HAP-1 (cell line): ENCODE results near the gene ICAM2.

Source experiments
- DNase-seq, 2 experiments: peaks; one replicate each; pipeline ENCODE4 v3.0.0-alpha.2; 2016 to 2020; ENCODE audit warnings: low spot score in 2 of 2
- H3K27me3 ChIP-seq: fragments of 250-450 bp; sonication (Bioruptor Pico); 2 replicates; pipeline ENCODE4 v1.5.1; 2020; ENCODE audit warnings: low read depth, mild to moderate bottlenecking, moderate library complexity
- H3K36me3 ChIP-seq: fragments of 250-450 bp; sonication (Bioruptor Pico); replicated peaks from 2 replicates; pipeline ENCODE4 v1.5.1; 2020; ENCODE audit warnings: mild to moderate bottlenecking
- H3K4me1 ChIP-seq: fragments of 250-450 bp; sonication (Bioruptor Pico); 2 replicates; pipeline ENCODE4 v1.5.1; 2020; ENCODE audit warnings: mild to moderate bottlenecking
- H3K4me3 ChIP-seq: fragments of 250-450 bp; sonication (Bioruptor Pico); 2 replicates; pipeline ENCODE4 v1.5.1; 2020; ENCODE audit warnings: mild to moderate bottlenecking, moderate library complexity
- H3K9me3 ChIP-seq: fragments of 250-450 bp; sonication (Bioruptor Pico); 2 replicates; pipeline ENCODE4 v1.5.1; 2020; ENCODE audit warnings: mild to moderate bottlenecking, moderate library complexity
- in situ Hi-C: fragments of 300-500 bp; cut with MboI; formaldehyde crosslinking; loops from 3 replicates; pipeline ENCODE4 v1.14.3; 2020; ENCODE audit warnings: low sequenced_read_pairs, inconsistent platforms, mixed read lengths

Gene ICAM2

DNA sequence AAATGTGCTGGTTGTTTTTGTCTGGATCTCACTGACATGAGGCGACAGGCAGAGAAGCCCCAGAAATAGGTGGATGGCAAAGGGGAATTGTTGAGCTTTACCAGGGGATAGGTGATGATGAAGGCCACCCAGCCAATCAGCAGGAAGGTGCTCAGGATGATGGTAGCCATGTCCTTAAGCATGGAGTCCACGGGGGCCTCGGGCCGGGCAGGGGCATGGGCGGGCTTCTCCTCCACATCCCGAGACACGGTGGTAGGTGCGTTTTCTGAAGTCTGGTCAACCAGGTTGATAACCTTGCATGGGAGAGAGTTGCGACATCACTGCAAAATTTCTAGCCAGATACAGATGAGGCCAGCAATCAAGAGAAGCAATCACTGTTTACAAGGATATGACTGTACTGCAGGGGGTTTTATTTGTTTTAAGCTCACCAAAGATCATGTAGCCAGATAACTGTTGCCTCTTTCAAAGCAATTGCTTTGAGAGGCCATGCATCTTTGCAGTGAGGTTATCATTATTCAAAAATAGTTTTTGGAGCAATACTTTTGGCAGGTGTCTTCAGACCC lies 37.3 kb upstream of the ICAM2 start:
- peaks cover 2% of the 10 kb centered on the region; the same call in 1 of the 2 replicates for H3K36me3 ChIP-seq
- DNase-seq: no peak
- H3K4me1 ChIP-seq: no peaks in the 10 kb centered on the region
- no peak overlapping the region for H3K4me3 ChIP-seq
- no peaks in the 10 kb centered on the region for H3K27me3 ChIP-seq
- in situ Hi-C loops: no loop called here
- H3K9me3 ChIP-seq: no peaks in the 10 kb centered on the region

DNA sequence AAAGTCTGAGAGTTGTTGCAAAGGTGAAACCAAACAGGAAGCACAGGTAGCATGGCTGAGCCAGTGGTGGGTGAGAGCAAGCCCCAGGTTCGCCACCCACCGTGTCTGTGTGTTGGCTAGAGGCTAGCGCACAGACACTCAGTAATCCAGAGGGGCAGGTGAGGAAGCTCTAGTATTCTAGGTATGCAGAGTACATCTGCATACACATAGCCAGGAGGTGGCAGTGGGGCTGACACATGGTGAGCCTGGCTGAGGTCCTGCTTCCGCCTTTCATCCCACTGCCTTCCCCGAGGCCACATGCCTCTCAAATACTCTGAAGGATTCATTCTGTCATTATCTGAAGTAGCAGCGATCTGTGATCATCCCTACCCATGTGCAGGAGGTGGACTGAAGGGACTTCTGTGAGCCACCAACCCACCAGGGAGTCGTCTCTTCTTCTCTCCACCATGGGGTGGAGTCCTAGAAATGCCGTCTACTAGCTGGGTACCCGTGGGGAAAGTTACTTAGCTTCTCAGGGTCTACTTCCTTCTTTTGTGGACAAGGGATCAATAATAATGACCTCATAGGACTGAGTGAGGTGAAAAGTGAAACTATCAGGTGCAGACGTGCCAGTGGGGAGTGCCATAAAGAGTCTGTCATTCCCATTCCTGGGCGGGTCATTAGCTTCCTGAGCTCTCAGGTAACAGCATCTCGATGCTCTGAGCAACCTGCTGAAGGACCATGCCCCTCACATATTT lies 36.0 kb upstream of the ICAM2 start:
- H3K27me3 ChIP-seq: no peaks in the 10 kb centered on the region
- in situ Hi-C loops: no loop called here
- peaks cover 2% of the 10 kb centered on the region for H3K36me3 ChIP-seq
- H3K9me3 ChIP-seq: no peaks in the 10 kb centered on the region
- no peak overlapping the region for H3K4me3 ChIP-seq
- no peaks in the 10 kb centered on the region for H3K4me1 ChIP-seq
- no peak for DNase-seq

- DNase-seq: no peak
- H3K36me3 ChIP-seq: peaks cover 2% of the 10 kb centered on the region
- in situ Hi-C loops: no loop called here
- no peaks in the 10 kb centered on the region for H3K9me3 ChIP-seq
- no peak overlapping the region for H3K4me3 ChIP-seq
- no peaks in the 10 kb centered on the region for H3K4me1 ChIP-seq
- no peaks in the 10 kb centered on the region for H3K27me3 ChIP-seq
Observed at GRCh38 chr17:64055183-64056142, 35.0 kb upstream of the ICAM2 start.

DNA sequence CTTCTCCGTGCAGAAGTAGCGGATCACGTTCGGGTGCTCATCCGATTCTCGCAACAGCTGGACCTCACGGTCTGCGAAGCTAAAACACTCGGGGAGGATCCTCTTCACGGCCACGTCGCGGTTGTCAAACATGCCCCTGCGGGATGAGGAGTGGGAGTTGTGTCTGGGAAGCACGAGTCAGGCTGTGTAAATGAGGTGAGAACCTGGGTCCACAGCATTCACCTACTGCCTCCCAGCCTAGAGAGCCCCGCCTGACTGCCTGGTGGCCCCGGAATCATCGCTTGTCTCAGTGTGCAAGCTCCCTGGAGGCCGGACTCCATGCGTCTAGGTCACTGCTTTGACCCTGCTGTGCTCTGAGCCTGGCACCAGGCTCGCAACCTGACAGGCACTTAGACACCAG lies 33.9 kb upstream of the ICAM2 start:
- Histone ChIP-seq H3K36me3 (peaks cover 2% of the 10 kb centered on the region), H3K27me3 (no peaks in the 10 kb centered on the region), H3K9me3 (no peaks in the 10 kb centered on the region), H3K4me3 (no peak overlapping the region), H3K4me1 (no peaks in the 10 kb centered on the region)
- in situ Hi-C loops: no loop called here
- no peak for DNase-seq

- Histone ChIP-seq H3K4me3 (no peak overlapping the region), H3K27me3 (no peaks in the 10 kb centered on the region), H3K4me1 (no peaks in the 10 kb centered on the region), H3K9me3 (no peaks in the 10 kb centered on the region), H3K36me3 (peaks cover 2% of the 10 kb centered on the region)
- in situ Hi-C loops: no loop called here
- DNase-seq: no peak
Observed at GRCh38 chr17:64053101-64053500, 32.7 kb upstream of the ICAM2 start.

GRCh38 chr17:64051153-64051552 lies 30.7 kb upstream of the ICAM2 start:
- DNase-seq: no peak
- Histone ChIP-seq H3K27me3 (no peaks in the 10 kb centered on the region), H3K9me3 (no peaks in the 10 kb centered on the region), H3K36me3 (peaks cover 10% of the 10 kb centered on the region), H3K4me3 (no peak overlapping the region), H3K4me1 (no peaks in the 10 kb centered on the region)
- in situ Hi-C loops: no loop called here

GRCh38 chr17:64048805-64049204 lies 28.4 kb upstream of the ICAM2 start:
- DNase-seq: no peak
- no peaks in the 10 kb centered on the region for H3K9me3 ChIP-seq
- in situ Hi-C loops: no loop called here
- peaks cover 11% of the 10 kb centered on the region for H3K36me3 ChIP-seq
- H3K27me3 ChIP-seq: no peaks in the 10 kb centered on the region
- H3K4me1 ChIP-seq: no peaks in the 10 kb centered on the region
- H3K4me3 ChIP-seq: no peak overlapping the region

DNA sequence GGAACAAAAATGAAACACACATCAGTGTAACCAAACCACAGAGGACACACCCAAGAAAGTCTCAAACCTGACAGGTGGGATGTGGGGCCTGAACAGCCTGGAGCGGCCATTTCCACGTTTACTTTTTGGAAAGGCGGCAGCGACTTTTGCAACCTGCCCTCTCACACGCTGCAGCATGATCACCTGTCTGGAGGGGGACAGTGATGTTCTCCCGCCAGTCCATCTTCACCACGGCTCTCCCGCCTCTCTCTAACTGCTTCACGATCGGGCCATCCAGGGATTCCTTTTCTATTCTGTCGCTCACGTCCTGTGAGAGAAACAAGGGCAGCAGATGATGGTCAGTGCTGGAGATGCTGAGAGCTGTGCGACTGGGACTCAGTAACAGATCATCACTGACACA lies 24.7 kb upstream of the ICAM2 start:
- DNase-seq: no peak
- peaks cover 11% of the 10 kb centered on the region; the same call in 1 of the 2 replicates for H3K36me3 ChIP-seq
- no peaks in the 10 kb centered on the region for H3K4me1 ChIP-seq
- H3K4me3 ChIP-seq: no peak overlapping the region
- H3K27me3 ChIP-seq: no peaks in the 10 kb centered on the region
- H3K9me3 ChIP-seq: no peaks in the 10 kb centered on the region
- in situ Hi-C loops: no loop called here

DNA sequence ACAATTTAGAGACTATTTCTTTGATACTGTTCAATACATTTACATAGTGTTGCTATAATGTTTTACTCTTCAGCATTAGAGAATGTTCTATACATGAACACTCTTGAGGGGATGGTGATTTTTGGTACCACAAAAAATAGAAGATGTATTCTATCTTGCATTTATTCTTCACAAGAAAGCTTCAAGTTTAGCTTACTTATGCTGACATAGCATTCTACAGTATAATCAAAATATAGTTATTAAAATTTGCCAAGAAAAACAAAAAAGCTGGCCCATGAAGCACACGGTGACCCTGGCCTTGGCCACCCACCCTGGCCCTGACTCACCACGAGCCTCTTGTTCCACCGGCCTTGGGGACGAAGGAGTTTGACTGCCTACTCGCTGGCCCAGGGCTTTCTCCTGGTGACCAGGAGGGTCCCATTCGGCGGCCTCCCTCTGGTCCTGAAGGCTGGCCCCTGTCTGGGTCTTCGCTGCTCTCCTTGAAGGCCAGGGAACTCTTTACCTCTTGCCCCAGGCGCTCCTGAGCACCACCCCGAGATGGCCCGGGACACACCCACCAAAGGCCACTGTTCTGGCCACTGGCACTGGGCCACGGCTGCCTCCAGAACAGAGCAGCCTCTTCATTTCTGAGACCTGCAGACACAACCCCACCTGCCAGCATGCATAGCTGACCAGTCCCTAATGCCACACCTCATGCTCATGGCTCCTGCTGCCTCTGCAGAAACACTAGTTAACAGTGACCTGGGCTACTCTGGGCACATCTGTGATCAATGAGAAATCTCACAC lies 22.5 kb upstream of the ICAM2 start:
- no peak overlapping the region for H3K4me3 ChIP-seq
- no peaks in the 10 kb centered on the region for H3K27me3 ChIP-seq
- H3K4me1 ChIP-seq: no peaks in the 10 kb centered on the region
- DNase-seq: no peak
- H3K36me3 ChIP-seq: peaks cover 11% of the 10 kb centered on the region; the same call in 1 of the 2 replicates
- H3K9me3 ChIP-seq: no peaks in the 10 kb centered on the region
- in situ Hi-C loops: no loop called here

DNA sequence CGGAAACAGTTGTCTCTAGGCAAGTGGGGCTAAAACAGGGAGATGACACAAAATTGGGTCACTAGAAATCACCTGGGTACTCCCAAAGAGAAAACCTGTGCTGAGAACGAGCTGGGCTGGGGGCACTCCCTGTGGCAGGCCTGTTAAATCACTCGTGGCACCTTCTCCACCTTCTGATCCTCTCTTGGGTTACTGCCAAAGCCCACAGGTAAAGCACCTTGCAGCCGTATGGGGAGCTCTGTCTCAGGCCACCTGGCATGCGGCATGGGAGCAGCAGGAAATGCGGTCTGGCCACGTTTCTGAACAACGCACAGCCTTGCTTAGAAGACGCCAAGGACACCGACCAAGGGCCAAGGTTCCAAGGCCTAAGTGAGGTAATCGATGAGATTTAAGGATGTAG lies 21.5 kb upstream of the ICAM2 start:
- Histone ChIP-seq H3K4me1 (no peaks in the 10 kb centered on the region), H3K27me3 (no peaks in the 10 kb centered on the region), H3K9me3 (no peaks in the 10 kb centered on the region), H3K36me3 (peaks cover 11% of the 10 kb centered on the region; the same call in 1 of the 2 replicates), H3K4me3 (no peak overlapping the region)
- no peak for DNase-seq
- in situ Hi-C loops: no loop called here

DNA sequence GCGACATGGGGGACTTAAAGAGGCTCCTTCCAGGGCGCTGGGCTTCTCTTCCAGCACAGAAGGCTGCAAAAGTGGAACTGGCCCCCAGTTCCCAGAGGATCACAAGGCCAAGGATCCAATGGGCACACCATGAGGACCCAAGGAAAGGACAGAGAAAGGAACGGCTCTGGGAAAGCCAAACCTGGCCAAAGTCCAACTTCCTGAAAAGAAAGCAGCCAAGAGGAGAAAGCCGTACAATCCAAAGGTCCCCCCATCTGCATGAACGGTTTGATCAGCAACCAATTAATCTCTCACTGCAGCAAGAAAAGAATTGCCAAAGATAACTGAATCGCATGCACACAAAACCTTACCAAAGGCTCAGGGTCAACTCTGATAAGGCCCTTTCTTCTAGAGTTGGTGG lies 19.8 kb upstream of the ICAM2 start:
- H3K36me3 ChIP-seq: 0 out of 2 replicates have a peak, but pooled peaks cover 4% of the 10 kb centered on the region
- H3K4me1 ChIP-seq: no peaks in the 10 kb centered on the region
- H3K9me3 ChIP-seq: no peaks in the 10 kb centered on the region
- H3K4me3 ChIP-seq: no peak overlapping the region
- in situ Hi-C loops: no loop called here
- no peak for DNase-seq
- no peaks in the 10 kb centered on the region for H3K27me3 ChIP-seq

GRCh38 chr17:64039106-64039400 lies 18.6 kb upstream of the ICAM2 start:
- Histone ChIP-seq H3K36me3 (no peaks in the 10 kb centered on the region), H3K4me3 (no peak overlapping the region), H3K27me3 (no peaks in the 10 kb centered on the region), H3K9me3 (no peaks in the 10 kb centered on the region), H3K4me1 (no peaks in the 10 kb centered on the region)
- in situ Hi-C loops: no loop called here
- no peak for DNase-seq

GRCh38 chr17:64038331-64039105 lies 18.1 kb upstream of the ICAM2 start:
- in situ Hi-C loops: no loop called here
- Histone ChIP-seq H3K4me3 (no peak overlapping the region), H3K9me3 (no peaks in the 10 kb centered on the region), H3K27me3 (no peaks in the 10 kb centered on the region), H3K36me3 (no peaks in the 10 kb centered on the region), H3K4me1 (no peaks in the 10 kb centered on the region)
- DNase-seq: no peak
